PC-3 (cell line): Measurements from ENCODE around the gene PRAMEF14. TPM values are rescaled to one million over a fixed set of nuclear protein-coding genes. Genes with fewer than 3 reads are reported as not detected.
"Not testable (repeated sequence)": the region's sequence is repeated elsewhere in the genome, so short reads cannot be mapped to it uniquely, and the experiment has no call there.

Experiments used
- ATAC-seq: fragments of 200-7000 bp; cut with Tn5 transposase; 2 replicates; pipeline ENCODE4 v1.9.1; 2020; ENCODE audit warnings: mild to moderate bottlenecking, moderate library complexity
- BruUV-seq: library from RNA; stranded (reverse); fragments of 400-500 nt; replicated peaks from 2 replicates; lab custom pipeline; 2021; lab: Mats Ljungman, UMichigan
- CTCF ChIA-PET: fragments of 300-600 bp; sonication (Branson Sonifier 250); formaldehyde crosslinking; loops from one replicate; lab custom pipeline; 2022; ENCODE audit warnings: antibody characterized with exemption; lab: Charles Lee
- POLR2A ChIA-PET: fragments of 300-600 bp; sonication (Branson Sonifier 250); formaldehyde crosslinking; loops from one replicate; lab custom pipeline; 2022; ENCODE audit warnings: antibody characterized with exemption; ENCODE audit not compliant: unreplicated experiment; lab: Charles Lee
- DNase-seq: peaks from one replicate; pipeline ENCODE4 v3.0.0-alpha.2; 2015
- H2AFZ ChIP-seq: fragments of 300-600 bp; sonication (generic); 2 replicates; pipeline ENCODE4 v1.6.0; 2016; ENCODE audit warnings: antibody characterized with exemption, low read length
- H3F3A ChIP-seq: fragments of 300-600 bp; sonication (generic); one replicate; pipeline ENCODE4 v1.6.0; 2017; ENCODE audit warnings: antibody characterized with exemption, low read length, control low read depth, mild to moderate bottlenecking; ENCODE audit not compliant: unreplicated experiment
- H3K27ac ChIP-seq: fragments of 300-600 bp; sonication (generic); 2 replicates; pipeline ENCODE4 v1.5.1; 2016; ENCODE audit warnings: mild to moderate bottlenecking, low read length
- H3K27me3 ChIP-seq: fragments of 300-600 bp; sonication (generic); 2 replicates; pipeline ENCODE4 v1.6.1; 2016; ENCODE audit warnings: low read length, mixed read lengths
- H3K36me3 ChIP-seq: fragments of 300-600 bp; sonication (generic); 2 replicates; pipeline ENCODE4 v1.6.1; 2016; ENCODE audit warnings: low read depth, mixed run types, low read length, mixed read lengths
- H3K4me1 ChIP-seq: fragments of 300-600 bp; sonication (generic); 2 replicates; pipeline ENCODE4 v1.5.1; 2016; ENCODE audit warnings: low read length; ENCODE audit not compliant: insufficient read depth
- H3K4me2 ChIP-seq: fragments of 300-600 bp; sonication (generic); 2 replicates; pipeline ENCODE4 v1.6.0; 2016; ENCODE audit warnings: low read length
- H3K4me3 ChIP-seq: fragments of 300-600 bp; sonication (generic); 2 replicates; pipeline ENCODE4 v1.5.1; 2016; ENCODE audit warnings: mild to moderate bottlenecking, low read length, mixed read lengths
- H3K79me2 ChIP-seq: fragments of 300-600 bp; sonication (generic); 2 replicates; pipeline ENCODE4 v1.6.1; 2017; ENCODE audit warnings: low read length, mixed read lengths
- H3K9ac ChIP-seq: fragments of 300-600 bp; sonication (generic); 2 replicates; pipeline ENCODE4 v1.6.0; 2016; ENCODE audit warnings: mild to moderate bottlenecking, low read length
- H3K9me2 ChIP-seq: fragments of 300-600 bp; sonication (generic); replicated peaks from 2 replicates; pipeline ENCODE4 v1.6.1; 2016; ENCODE audit warnings: mixed run types, low read length, mixed read lengths
- H3K9me3 ChIP-seq: fragments of 300-600 bp; sonication (generic); 2 replicates; pipeline ENCODE4 v1.6.1; 2016; ENCODE audit warnings: low read length, mixed read lengths
- H4K20me1 ChIP-seq: fragments of 300-600 bp; sonication (generic); 2 replicates; pipeline ENCODE4 v1.6.1; 2016; ENCODE audit warnings: low read length, mixed read lengths
- intact Hi-C: fragments of 100-400 bp; cut with micrococcal nuclease; formaldehyde crosslinking; loops from 2 replicates; pipeline ENCODE4 v1.9.0; 2023
- total RNA-seq: library from RNA; depleted of rRNA; stranded (reverse); fragments of >200 nt; gene quantifications from 2 replicates; pipeline ENCODE4 v1.2.3, GENCODE V29; 2014; rRNA removed

Gene PRAMEF14
- total RNA-seq, 1 experiment from 2014 or later: not detected

- DNase-seq, H3K4me2 ChIP-seq, POLR2A ChIA-PET, CTCF ChIA-PET, H3K9ac ChIP-seq, H3K36me3 ChIP-seq, H3K27ac ChIP-seq, H3K79me2 ChIP-seq, H3K9me2 ChIP-seq, BruUV-seq, H3F3A ChIP-seq, H3K27me3 ChIP-seq, H4K20me1 ChIP-seq, ATAC-seq, H3K4me3 ChIP-seq, H3K9me3 ChIP-seq, intact Hi-C loops, H2AFZ ChIP-seq, H3K4me1 ChIP-seq: not testable (repeated sequence)
Observed at GRCh38 chr1:13302197-13302596, 44.7 kb downstream of the PRAMEF14 start.

GRCh38 chr1:13298699-13299098 is 48.2 kb downstream of the PRAMEF14 start:
- intact Hi-C loops, ATAC-seq, CTCF ChIA-PET: not testable (repeated sequence)

GRCh38 chr1:13297216-13297931 is 49.6 kb downstream of the PRAMEF14 start:
- not testable (repeated sequence) for H3K9me2 ChIP-seq, H3K4me3 ChIP-seq

More at GRCh38 chr1:13298699-13299098, 48.2 kb downstream of the PRAMEF14 start:
- H2AFZ ChIP-seq, H3K79me2 ChIP-seq, H3K27ac ChIP-seq, H3K4me3 ChIP-seq, H3K9ac ChIP-seq, H3K4me2 ChIP-seq, H3K36me3 ChIP-seq, BruUV-seq, H4K20me1 ChIP-seq, H3K9me2 ChIP-seq, H3K9me3 ChIP-seq, H3F3A ChIP-seq, DNase-seq, H3K4me1 ChIP-seq, H3K27me3 ChIP-seq, POLR2A ChIA-PET: not testable (repeated sequence)

More at GRCh38 chr1:13297216-13297931, 49.6 kb downstream of the PRAMEF14 start:
- intact Hi-C loops, H3K79me2 ChIP-seq, H3K9ac ChIP-seq, H3K36me3 ChIP-seq, H2AFZ ChIP-seq, POLR2A ChIA-PET, H3F3A ChIP-seq, H3K27me3 ChIP-seq, ATAC-seq, H3K4me1 ChIP-seq, CTCF ChIA-PET, H3K27ac ChIP-seq, H3K4me2 ChIP-seq, DNase-seq, BruUV-seq, H3K9me3 ChIP-seq, H4K20me1 ChIP-seq: not testable (repeated sequence)

Other genes with a start within 250 kb of the PRAMEF14 start
- gene HNRNPCL2, start 230.3 kb downstream of the PRAMEF14 start, total RNA-seq: not detected in 2 replicates
- gene PRAMEF26, start 191.1 kb downstream of the PRAMEF14 start, total RNA-seq: not detected in 2 replicates
- not detected in 2 replicates for gene HNRNPCL4, start 181.5 kb downstream of the PRAMEF14 start, total RNA-seq
- gene PRAMEF9, start 175.3 kb downstream of the PRAMEF14 start, total RNA-seq: not detected in 2 replicates
- not detected in 2 replicates for gene PRAMEF13, start 145.7 kb downstream of the PRAMEF14 start, total RNA-seq
- not detected in 2 replicates for gene PRAMEF18, start 121.0 kb downstream of the PRAMEF14 start, total RNA-seq
- not detected in 2 replicates for gene PRAMEF5, start 92.9 kb downstream of the PRAMEF14 start, total RNA-seq
- not detected in 2 replicates for gene PRAMEF8, start 62.0 kb downstream of the PRAMEF14 start, total RNA-seq
- gene PRAMEF33, start 43.6 kb downstream of the PRAMEF14 start, total RNA-seq: not detected in 2 replicates
- not detected in 2 replicates for gene PRAMEF15, start 31.6 kb downstream of the PRAMEF14 start, total RNA-seq
- gene PRAMEF19, start 24.8 kb upstream of the PRAMEF14 start, total RNA-seq: not detected in 2 replicates
- not detected in 2 replicates for gene PRAMEF17, start 42.5 kb upstream of the PRAMEF14 start, total RNA-seq
- gene PRAMEF20, start 63.3 kb upstream of the PRAMEF14 start, total RNA-seq: not detected in 2 replicates
- gene LRRC38, start 166.9 kb upstream of the PRAMEF14 start, total RNA-seq: 2.6 and 4.8 TPM in 2 replicates
- 0.29 and 0.47 TPM in 2 replicates for gene PDPN, start 236.7 kb upstream of the PRAMEF14 start, total RNA-seq